H1 (cell line): ENCODE results near the gene DCBLD1. TPM values are rescaled to one million over a fixed set of nuclear protein-coding genes. Genes with fewer than 3 reads are reported as not detected.

ENCODE experiments used
- CTCF ChIA-PET: fragments of 300-600 bp; sonication (Branson Sonifier 250); formaldehyde crosslinking; loops from one replicate; lab custom pipeline; 2021; ENCODE audit not compliant: partially characterized antibody; lab: Charles Lee
- POLR2A ChIA-PET: fragments of 300-600 bp; sonication (Branson Sonifier 250); formaldehyde crosslinking; loops from one replicate; lab custom pipeline; 2021; ENCODE audit warnings: inconsistent platforms; ENCODE audit not compliant: partially characterized antibody; lab: Charles Lee
- DNase-seq, 2 experiments: peaks; one replicate each; pipeline versions ENCODE4 v3.0.0 to v3.0.0-alpha.2; 2010 to 2022; ENCODE audit warnings: low spot score in 2 of 2, low read depth in 1 of 2, mixed read lengths in 1 of 2
- FAIRE-seq: peaks from 2 replicates; lab custom pipeline; 2011; peaks lifted over from hg19 to GRCh38; lab: Jason Lieb, UNC
- H2AFZ ChIP-seq: 2 replicates; pipeline ENCODE4 v1.8.1; 2012; ENCODE audit warnings: low read length, inconsistent platforms
- H2AK5ac ChIP-seq: 2 replicates; pipeline ENCODE4 v1.6.1; 2013; ENCODE audit warnings: low read depth, low read length
- H2BK120ac ChIP-seq: replicated peaks from 2 replicates; pipeline ENCODE3; 2013; ENCODE audit warnings: low read depth, low read length, inconsistent platforms
- H2BK12ac ChIP-seq: 2 replicates; pipeline ENCODE4 v1.6.1; 2013; ENCODE audit warnings: low read depth, low read length
- H2BK15ac ChIP-seq: 2 replicates; pipeline ENCODE4 v1.6.1; 2013; ENCODE audit warnings: low read length
- H2BK20ac ChIP-seq: 2 replicates; pipeline ENCODE4 v1.6.1; 2013; ENCODE audit warnings: low read length
- H2BK5ac ChIP-seq: 2 replicates; pipeline ENCODE4 v1.6.1; 2013; ENCODE audit warnings: low read depth, low read length
- H3K14ac ChIP-seq: 2 replicates; pipeline ENCODE4 v1.6.1; 2013; ENCODE audit warnings: inconsistent platforms; ENCODE audit not compliant: insufficient read length
- H3K18ac ChIP-seq: 2 replicates; pipeline ENCODE4 v1.6.1; 2013; ENCODE audit warnings: low read length; ENCODE audit errors: extremely low read depth
- H3K23ac ChIP-seq: 2 replicates; pipeline ENCODE4 v1.6.1; 2013; ENCODE audit warnings: inconsistent platforms; ENCODE audit not compliant: insufficient read length
- H3K23me2 ChIP-seq: 2 replicates; pipeline ENCODE4 v1.6.1; 2013; ENCODE audit warnings: low read depth, low read length
- H3K27ac ChIP-seq: 2 replicates; pipeline ENCODE4 v1.6.1; 2011; ENCODE audit warnings: low read depth, low read length, inconsistent platforms
- H3K27me3 ChIP-seq, 4 experiments: replicated peaks in 1 of 4; 1 replicate in 1 of 4; 2 replicates in 3 of 4; pipeline versions ENCODE4 v1.6.1 to v1.8.1; 2011 to 2013; ENCODE audit warnings: low read length in 3 of 4, mild to moderate bottlenecking in 3 of 4, inconsistent platforms in 2 of 4, mixed read lengths in 2 of 4, moderate library complexity in 1 of 4; ENCODE audit not compliant: control insufficient read depth in 3 of 4, insufficient read depth in 3 of 4; ENCODE audit errors: extremely low read depth in 1 of 4
- H3K36me3 ChIP-seq, 4 experiments: 2 replicates each; pipeline versions ENCODE4 v1.6.1 to v1.8.1; 2011 to 2013; ENCODE audit warnings: mild to moderate bottlenecking in 4 of 4, low read length in 3 of 4, moderate library complexity in 2 of 4, control low read depth in 1 of 4, inconsistent platforms in 1 of 4; ENCODE audit not compliant: insufficient read depth in 4 of 4, control insufficient read depth in 2 of 4
- H3K4ac ChIP-seq: replicated peaks from 2 replicates; pipeline ENCODE3; 2013; ENCODE audit warnings: low read length, low read depth, mixed read lengths, inconsistent platforms; ENCODE audit not compliant: insufficient read length
- H3K4me1 ChIP-seq, 4 experiments: replicated peaks in 1 of 4; 1 replicate in 1 of 4; 2 replicates in 3 of 4; pipeline versions ENCODE4 v1.6.1 to v1.8.1; 2011 to 2013; ENCODE audit warnings: low read length in 3 of 4, inconsistent platforms in 2 of 4, mixed read lengths in 1 of 4; ENCODE audit not compliant: insufficient read depth in 4 of 4, control insufficient read depth in 3 of 4
- H3K4me2 ChIP-seq, 2 experiments: 2 replicates each; pipeline versions ENCODE4 v1.6.1 to v1.8.1; 2011 to 2013; ENCODE audit warnings: low read depth in 2 of 2, low read length in 2 of 2, control low read depth in 1 of 2, inconsistent platforms in 1 of 2, mild to moderate bottlenecking in 1 of 2; ENCODE audit not compliant: insufficient read depth in 1 of 2
- H3K4me3 ChIP-seq, 4 experiments: fragments of 200-600, 300-600 bp in 1 of 4; sonication (generic), shearing (Covaris generic), sonication (Bioruptor Twin) in 1 of 4; 2 replicates each; pipeline versions ENCODE4 v1.5.1 to v1.8.1; 2011 to 2016; ENCODE audit warnings: low read length in 4 of 4, low read depth in 3 of 4, control low read depth in 2 of 4, inconsistent platforms in 2 of 4, mild to moderate bottlenecking in 2 of 4, mixed read lengths in 1 of 4, moderate library complexity in 1 of 4; ENCODE audit not compliant: insufficient read depth in 2 of 4; ENCODE audit errors: extremely low read depth in 1 of 4
- H3K56ac ChIP-seq: replicated peaks from 2 replicates; pipeline ENCODE3; 2013; ENCODE audit warnings: low read depth, mild to moderate bottlenecking, mixed read lengths, low read length, inconsistent platforms; ENCODE audit not compliant: insufficient read length
- H3K79me1 ChIP-seq: 2 replicates; pipeline ENCODE4 v1.6.1; 2013; ENCODE audit warnings: low read depth, low read length, control low read depth
- H3K79me2 ChIP-seq, 2 experiments: 2 replicates each; pipeline versions ENCODE4 v1.6.1 to v1.8.1; 2012 to 2013; ENCODE audit warnings: low read length in 2 of 2, mild to moderate bottlenecking in 2 of 2, inconsistent platforms in 1 of 2; ENCODE audit not compliant: insufficient read depth in 2 of 2, control insufficient read depth in 1 of 2
- H3K9ac ChIP-seq, 4 experiments: replicated peaks in 1 of 4; 1 replicate in 1 of 4; 2 replicates in 3 of 4; pipeline versions ENCODE4 v1.6.1 to v1.8.1; 2011 to 2013; ENCODE audit warnings: low read depth in 3 of 4, low read length in 3 of 4, control low read depth in 2 of 4, mild to moderate bottlenecking in 2 of 4, moderate library complexity in 2 of 4, inconsistent platforms in 1 of 4; ENCODE audit errors: extremely low read depth in 1 of 4
- H3K9me3 ChIP-seq, 2 experiments: 2 replicates each; pipeline versions ENCODE4 v1.6.1 to v1.8.1; 2012 to 2013; ENCODE audit warnings: mild to moderate bottlenecking in 2 of 2, moderate library complexity in 2 of 2, control low read depth in 1 of 2, inconsistent platforms in 1 of 2, low read depth in 1 of 2, low read length in 1 of 2, mixed read lengths in 1 of 2; ENCODE audit not compliant: insufficient read depth in 2 of 2
- H4K20me1 ChIP-seq, 2 experiments: replicated peaks in 1 of 2; 2 replicates each; pipeline versions ENCODE3 to v1.8.1; 2011 to 2013; ENCODE audit warnings: inconsistent platforms in 2 of 2, low read length in 2 of 2, mild to moderate bottlenecking in 1 of 2; ENCODE audit not compliant: insufficient read depth in 2 of 2, control insufficient read depth in 1 of 2
- H4K5ac ChIP-seq: 2 replicates; pipeline ENCODE4 v1.6.1; 2013; ENCODE audit warnings: low read length, low read depth, mixed read lengths, inconsistent platforms; ENCODE audit not compliant: insufficient read length
- H4K8ac ChIP-seq: 2 replicates; pipeline ENCODE4 v1.8.0; 2013; ENCODE audit warnings: mild to moderate bottlenecking, moderate library complexity, low read length, inconsistent platforms; ENCODE audit not compliant: insufficient read depth; ENCODE audit errors: extremely low read depth
- H4K91ac ChIP-seq: replicated peaks from 2 replicates; pipeline ENCODE3; 2013; ENCODE audit warnings: low read length, mixed read lengths, inconsistent platforms; ENCODE audit not compliant: insufficient read length
- CTCF ChIP-seq, 3 experiments: IDR thresholded peaks; 1 replicate in 2 of 3; 2 replicates in 1 of 3; pipeline versions ENCODE4 v1.5.1 to v1.6.1; 2011; ENCODE audit warnings: low read length in 3 of 3, mild to moderate bottlenecking in 3 of 3, inconsistent platforms in 2 of 3, low read depth in 1 of 3, moderate library complexity in 1 of 3; ENCODE audit not compliant: insufficient read depth in 1 of 3; ENCODE audit errors: control extremely low read depth in 1 of 3
- POU5F1 ChIP-seq: IDR thresholded peaks from 2 replicates; pipeline ENCODE4 v1.6.1; 2011; ENCODE audit warnings: low read depth, mild to moderate bottlenecking, low read length, moderate library complexity
- RAD21 ChIP-seq, 2 experiments: IDR thresholded peaks in 1 of 2; conservative IDR thresholded peaks in 1 of 2; 2 replicates each; pipeline ENCODE4 v1.6.1; 2011; ENCODE audit warnings: low read depth in 2 of 2, low read length in 2 of 2, improper control_type of control experiment in 1 of 2, inconsistent platforms in 1 of 2, mild to moderate bottlenecking in 1 of 2, moderate library complexity in 1 of 2
- TAF7 ChIP-seq: optimal IDR thresholded peaks from 2 replicates; pipeline ENCODE3; 2011; ENCODE audit warnings: low read depth, mild to moderate bottlenecking, inconsistent platforms, low read length, moderate library complexity, borderline replicate concordance
- WGBS, 2 experiments: shearing (Covaris generic) in 1 of 2; methylation state at CpG; one replicate each; pipeline versions ENCODE4 v1.1.6 to v1.1.7; 2013 to 2015; ENCODE audit warnings: low lambda C conversion rate in 2 of 2, mixed read lengths in 2 of 2, inconsistent platforms in 1 of 2, low coverage in 1 of 2, missing lambda C conversion rate in 1 of 2; ENCODE audit not compliant: insufficient replicate concordance in 2 of 2, insufficient coverage in 1 of 2, insufficient read length in 1 of 2; ENCODE audit errors: extremely low coverage in 1 of 2, missing lambda C conversion rate in 1 of 2; 5-methylcytosine and 5-hydroxymethylcytosine counted together
- polyA plus RNA-seq, 7 experiments: library from polyadenylated mRNA; depleted of rRNA in 3 of 7; stranded (reverse) in 5 of 7; unstranded in 2 of 7; fragments of >200 nt in 5 of 7; fragments of 200-250 nt in 2 of 7; gene quantifications; 1 replicate in 5 of 7; 2 replicates in 1 of 7; 4 replicates in 1 of 7; pipeline versions ENCODE4 v1.2.1 to v1.2.3, GENCODE V29; 2011 to 2013; ENCODE audit warnings: missing spikeins in 2 of 7, mixed read lengths in 2 of 7
- total RNA-seq: library from RNA; stranded (reverse); fragmentation: NEBNext Ultra II Directional; extraction: Animal tissue kit (Norgen Biotek cat#: 25700); gene quantifications from 2 replicates; pipeline ENCODE4 v1.2.1, GENCODE V29; 2021

Gene DCBLD1
- total and polyA plus RNA-seq, 2 of the 8 experiments (the other 6 are each of a cell fraction or from before 2014, with no cell fraction given): 3.9 to 11.2 TPM

GRCh38 chr6:117555882-117556498 lies 73.5 kb downstream of the DCBLD1 start:
- Histone ChIP-seq H3K23me2 (no peaks in the 10 kb centered on the region), H4K20me1 (no peaks in the 10 kb centered on the region), H2BK12ac (no peak overlapping the region), H3K9me3 (no peaks in the 10 kb centered on the region), H3K4me3 (no peak overlapping the region), H3K4me2 (no peak overlapping the region), H3K79me2 (no peaks in the 10 kb centered on the region), H2BK5ac (no peak overlapping the region), H3K14ac (no peak overlapping the region), H3K27ac (no peak overlapping the region), H2AK5ac (no peak overlapping the region), H3K36me3 (no peaks in the 10 kb centered on the region; a peak in 1 of 8 replicates), H3K79me1 (no peaks in the 10 kb centered on the region), H3K4ac (no peak overlapping the region), H3K18ac (no peak overlapping the region), H2BK15ac (no peak overlapping the region), H4K8ac (no peak overlapping the region), H3K56ac (no peak overlapping the region), H2BK20ac (no peak overlapping the region), H3K9ac (no peak overlapping the region), H4K5ac (no peak overlapping the region)
- ChIA-PET CTCF (interaction anchor here (0.7 to 6.0 kb wide), 30 partner anchors 8 to 275 kb away, joined by 3 to 57 read pairs (median 3); no protein-coding TSS in a partner anchor), POLR2A (no interaction called here)
- FAIRE-seq (no peak), DNase-seq (peak in 1 of 2 experiments; percentile 74)
- 36% methylated on average over 5 of the region's 5 CpGs; no CpG with 5 or more reads in 1 of the 2 experiments for WGBS, 2 experiments
- TF ChIP-seq RAD21 (IDR thresholded peaks at IDR 0.05 in 1 of 2, conservative IDR thresholded peaks at IDR 0.05 in 1 of 2; ENCODE audit: low read depth in 2 of 2, low read length in 2 of 2) (peak; percentile 48 to 59), TAF7 (no peak), CTCF (IDR thresholded peaks at IDR 0.05; ENCODE audit: control extremely low read depth in 1 of 3, insufficient read depth in 1 of 3, low read depth in 1 of 3, low read length in 3 of 3) (peak in 2 of 3 experiments; percentile 44 to 63; a peak in 3 of 4 replicates), POU5F1 (no peak)
- TF ChIP-seq, all 59 proteins: peak for 2
- Histone ChIP-seq H2BK120ac (no peak overlapping the region), H2AFZ (no peak overlapping the region), H3K4me1 (no peaks in the 10 kb centered on the region), H3K23ac (no peak overlapping the region), H4K91ac (no peak overlapping the region), H3K27me3 (no peaks in the 10 kb centered on the region)
